Endodermal cell (in vitro differentiated cells): ENCODE results near the gene MIPEP. TPM values are rescaled to one million over a fixed set of nuclear protein-coding genes. Genes with fewer than 3 reads are reported as not detected.

ENCODE experiments used
- DNase-seq: peaks from one replicate; pipeline ENCODE4 v3.0.0-alpha.2; 2017
- H3K27ac ChIP-seq: 2 replicates; pipeline ENCODE4 v1.5.1; 2013; ENCODE audit warnings: mild to moderate bottlenecking, low read depth, low read length, moderate library complexity
- H3K27me3 ChIP-seq: 2 replicates; pipeline ENCODE4 v1.6.1; 2013; ENCODE audit warnings: mild to moderate bottlenecking, low read length, moderate library complexity; ENCODE audit not compliant: insufficient read depth, control insufficient read depth, poor library complexity, severe bottlenecking
- H3K36me3 ChIP-seq: 2 replicates; pipeline ENCODE4 v1.7.0; 2013; ENCODE audit warnings: mild to moderate bottlenecking, low read length, moderate library complexity; ENCODE audit not compliant: control insufficient read depth, insufficient read depth
- H3K4me1 ChIP-seq: one replicate; pipeline ENCODE4 v1.7.0; 2013; ENCODE audit warnings: low read length; ENCODE audit not compliant: control insufficient read depth, insufficient read depth
- H3K4me3 ChIP-seq: 2 replicates; pipeline ENCODE4 v1.5.1; 2013; ENCODE audit warnings: mild to moderate bottlenecking, low read length, moderate library complexity
- H3K9ac ChIP-seq: 2 replicates; pipeline ENCODE4 v1.6.1; 2013; ENCODE audit warnings: mild to moderate bottlenecking, low read length, moderate library complexity; ENCODE audit not compliant: poor library complexity, severe bottlenecking; ENCODE audit errors: extremely low read depth
- H3K9me3 ChIP-seq: 2 replicates; pipeline ENCODE4 v1.6.1; 2013; ENCODE audit warnings: mild to moderate bottlenecking, low read length, moderate library complexity; ENCODE audit not compliant: control insufficient read depth
- H3K27ac Mint-ChIP-seq: 2 replicates; pipeline ENCODE4 v1.8.0; 2020; ENCODE audit warnings: mixed read lengths
- H3K27me3 Mint-ChIP-seq: 2 replicates; pipeline ENCODE4 v1.8.0; 2021; ENCODE audit warnings: mild to moderate bottlenecking, mixed read lengths; ENCODE audit not compliant: insufficient read depth
- H3K36me3 Mint-ChIP-seq: 2 replicates; pipeline ENCODE4 v1.8.0; 2020; ENCODE audit warnings: low read depth, mixed read lengths
- H3K4me1 Mint-ChIP-seq: 2 replicates; pipeline ENCODE4 v1.8.0; 2020; ENCODE audit warnings: mixed read lengths
- H3K4me3 Mint-ChIP-seq: 2 replicates; pipeline ENCODE4 v1.8.0; 2020; ENCODE audit warnings: mild to moderate bottlenecking, moderate library complexity, mixed read lengths
- H3K9me3 Mint-ChIP-seq: 2 replicates; pipeline ENCODE4 v1.8.0; 2020; ENCODE audit warnings: mild to moderate bottlenecking, mixed read lengths
- WGBS, 2 experiments: methylation state at CpG; one replicate each; pipeline versions ENCODE4 v1.1.5 to v1.1.7; 2013; ENCODE audit warnings: missing lambda C conversion rate in 2 of 2, mixed read lengths in 1 of 2; ENCODE audit not compliant: insufficient coverage in 1 of 2, insufficient read length in 1 of 2; 5-methylcytosine and 5-hydroxymethylcytosine counted together
- total RNA-seq, 2 donors: library from RNA; stranded (reverse); fragmentation: NEBNext Ultra II Directional in 1 of 2; extraction: Animal tissue kit (Norgen Biotek cat#: 25700) in 1 of 2; gene quantifications; 2 replicates in 1 of 2; 3 replicates in 1 of 2; pipeline ENCODE4 v1.2.1, GENCODE V29; 2021
- TF ChIP-seq, protein P1 (sequence below): fragments of 200-600 bp; sonication (generic); conservative IDR thresholded peaks from 2 replicates; pipeline ENCODE4 v1.5.0; 2021; ENCODE audit warnings: antibody characterized with exemption, mild to moderate bottlenecking

Gene MIPEP
- total RNA-seq, 2 donors from 2014 or later, result 23.1 to 23.9 TPM

DNA sequence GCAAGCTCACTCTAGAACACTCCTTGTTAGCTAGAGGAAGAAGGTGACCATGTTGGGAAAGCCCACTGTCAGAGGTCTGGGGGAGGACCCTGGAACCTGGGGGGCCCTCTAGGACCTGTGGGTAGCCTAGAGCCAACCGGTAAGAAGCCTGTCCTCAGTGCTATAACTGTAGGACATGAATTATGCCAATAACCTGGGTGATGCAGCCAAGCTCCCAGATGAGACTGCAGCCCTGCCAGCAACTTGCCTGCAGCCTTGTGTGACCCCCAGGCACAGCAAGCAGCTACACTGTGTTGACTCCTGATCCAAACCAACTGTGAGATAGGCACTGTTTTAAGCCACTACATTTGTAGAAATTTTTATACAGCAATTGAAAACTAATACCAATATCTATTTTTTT is 122.3 kb downstream of the MIPEP start:
- Histone ChIP-seq H3K9ac (no peak overlapping the region), H3K27me3 (peaks cover 34% of the 10 kb centered on the region), H3K27ac (no peak overlapping the region), H3K9me3 (no peaks in the 10 kb centered on the region), H3K4me3 (no peak overlapping the region), H3K36me3 (no peaks in the 10 kb centered on the region), H3K4me1 (peaks cover 4% of the 10 kb centered on the region)
- DNase-seq, result no peak
- Mint-ChIP-seq H3K4me1 (peaks cover 14% of the 10 kb centered on the region), H3K27ac (no peak overlapping the region), H3K27me3 (peaks cover 10% of the 10 kb centered on the region), H3K4me3 (no peak overlapping the region), H3K9me3 (no peaks in the 10 kb centered on the region), H3K36me3 (no peaks in the 10 kb centered on the region)
- TF ChIP-seq, protein P1, sequence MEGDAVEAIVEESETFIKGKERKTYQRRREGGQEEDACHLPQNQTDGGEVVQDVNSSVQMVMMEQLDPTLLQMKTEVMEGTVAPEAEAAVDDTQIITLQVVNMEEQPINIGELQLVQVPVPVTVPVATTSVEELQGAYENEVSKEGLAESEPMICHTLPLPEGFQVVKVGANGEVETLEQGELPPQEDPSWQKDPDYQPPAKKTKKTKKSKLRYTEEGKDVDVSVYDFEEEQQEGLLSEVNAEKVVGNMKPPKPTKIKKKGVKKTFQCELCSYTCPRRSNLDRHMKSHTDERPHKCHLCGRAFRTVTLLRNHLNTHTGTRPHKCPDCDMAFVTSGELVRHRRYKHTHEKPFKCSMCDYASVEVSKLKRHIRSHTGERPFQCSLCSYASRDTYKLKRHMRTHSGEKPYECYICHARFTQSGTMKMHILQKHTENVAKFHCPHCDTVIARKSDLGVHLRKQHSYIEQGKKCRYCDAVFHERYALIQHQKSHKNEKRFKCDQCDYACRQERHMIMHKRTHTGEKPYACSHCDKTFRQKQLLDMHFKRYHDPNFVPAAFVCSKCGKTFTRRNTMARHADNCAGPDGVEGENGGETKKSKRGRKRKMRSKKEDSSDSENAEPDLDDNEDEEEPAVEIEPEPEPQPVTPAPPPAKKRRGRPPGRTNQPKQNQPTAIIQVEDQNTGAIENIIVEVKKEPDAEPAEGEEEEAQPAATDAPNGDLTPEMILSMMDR, result no peak
- 88 to 100% methylated on average over 1 of the region's 1 CpG for WGBS, 2 experiments

GRCh38 chr13:23766283-23766682 is 122.9 kb downstream of the MIPEP start:
- Mint-ChIP-seq H3K4me1 (peaks cover 14% of the 10 kb centered on the region), H3K9me3 (no peaks in the 10 kb centered on the region), H3K27me3 (peaks cover 10% of the 10 kb centered on the region), H3K27ac (no peak overlapping the region), H3K36me3 (no peaks in the 10 kb centered on the region), H3K4me3 (no peak overlapping the region)
- no peak for DNase-seq
- H3K36me3 ChIP-seq, result no peaks in the 10 kb centered on the region
- TF ChIP-seq, protein P1, result no peak
- H3K27me3 ChIP-seq, result peaks cover 34% of the 10 kb centered on the region
- 81 to 89% methylated on average over 2 of the region's 2 CpGs for WGBS, 2 experiments
- no peak overlapping the region for H3K9ac ChIP-seq
- H3K4me3 ChIP-seq, result no peak overlapping the region
- peaks cover 4% of the 10 kb centered on the region for H3K4me1 ChIP-seq
- no peak overlapping the region for H3K27ac ChIP-seq
- no peaks in the 10 kb centered on the region for H3K9me3 ChIP-seq

DNA sequence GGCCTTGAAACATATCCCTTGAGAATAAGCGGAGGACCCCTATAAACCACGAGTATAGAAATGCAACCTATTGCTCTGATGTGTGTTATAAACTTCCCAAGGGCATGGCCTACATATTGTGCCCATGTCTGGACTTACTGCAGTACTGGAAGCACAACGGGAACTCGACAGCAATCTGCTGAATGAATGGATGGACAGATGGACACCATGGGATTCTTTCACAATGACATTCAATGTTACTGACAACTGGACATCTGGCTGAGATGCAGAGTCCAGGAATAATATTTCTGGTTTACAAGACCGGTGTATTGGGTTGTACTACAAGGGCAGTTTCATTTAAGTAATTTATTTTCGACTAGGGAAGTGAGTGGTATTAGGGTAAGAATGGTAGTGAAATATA is 123.7 kb downstream of the MIPEP start:
- Mint-ChIP-seq H3K4me3 (no peak overlapping the region), H3K27ac (no peak overlapping the region), H3K4me1 (peaks cover 14% of the 10 kb centered on the region), H3K9me3 (no peaks in the 10 kb centered on the region), H3K36me3 (no peaks in the 10 kb centered on the region), H3K27me3 (peaks cover 10% of the 10 kb centered on the region)
- Histone ChIP-seq H3K27me3 (peaks cover 34% of the 10 kb centered on the region), H3K4me1 (peaks cover 4% of the 10 kb centered on the region), H3K9ac (no peak overlapping the region), H3K9me3 (no peaks in the 10 kb centered on the region), H3K27ac (no peak overlapping the region), H3K4me3 (no peak overlapping the region), H3K36me3 (no peaks in the 10 kb centered on the region)
- TF ChIP-seq, protein P1, result no peak
- WGBS, 2 experiments, result 96 to 97% methylated on average over 4 to 6 of the region's 6 CpGs
- no peak for DNase-seq
